GM21360 (cell line): ENCODE results near the gene PMFBP1.
A peak's percentile ranks its signal among the peaks of the same experiment; 100 is the strongest.

Experiments used
- ATAC-seq: cut with Tn5 transposase; IDR thresholded peaks from one replicate; pipeline ENCODE4 v1.9.1; 2021; ENCODE audit warnings: mild to moderate bottlenecking, moderate library complexity; ENCODE audit not compliant: unreplicated experiment

Gene PMFBP1

GRCh38 chr16:72172105-72173034 lies at the start of gene PMFBP1:
Gene PMFBP1, minus strand, starts transcription at chr16:72172155. Its CDS starts 947 bp downstream, at chr16:72171208.
- ATAC-seq = peak; percentile 99

- ATAC-seq = no peak
Observed at GRCh38 chr16:72221630-72222024, 49.7 kb upstream of the PMFBP1 start.

- ATAC-seq = no peak
Observed at GRCh38 chr16:72220875-72221629, 49.1 kb upstream of the PMFBP1 start.

GRCh38 chr16:72219282-72219681 lies 47.3 kb upstream of the PMFBP1 start:
- no peak for ATAC-seq

- no peak for ATAC-seq
Observed at GRCh38 chr16:72216767-72217166, 44.8 kb upstream of the PMFBP1 start.

- no peak for ATAC-seq
Observed at GRCh38 chr16:72214821-72215220, 42.9 kb upstream of the PMFBP1 start.

GRCh38 chr16:72211110-72211509 lies 39.2 kb upstream of the PMFBP1 start:
- ATAC-seq = no peak

- no peak for ATAC-seq
Observed at GRCh38 chr16:72210555-72210954, 38.6 kb upstream of the PMFBP1 start.

- no peak for ATAC-seq
Observed at GRCh38 chr16:72210072-72210471, 38.1 kb upstream of the PMFBP1 start.

GRCh38 chr16:72206299-72206698 lies 34.3 kb upstream of the PMFBP1 start:
- ATAC-seq = no peak

GRCh38 chr16:72203401-72203800 lies 31.4 kb upstream of the PMFBP1 start:
- peak; percentile 76 for ATAC-seq

- ATAC-seq = no peak
Observed at GRCh38 chr16:72202014-72202413, 30.1 kb upstream of the PMFBP1 start.

GRCh38 chr16:72201387-72201786 lies 29.4 kb upstream of the PMFBP1 start:
- no peak for ATAC-seq

- no peak for ATAC-seq
Observed at GRCh38 chr16:72199761-72200337, 27.9 kb upstream of the PMFBP1 start.

GRCh38 chr16:72198771-72199201 lies 26.8 kb upstream of the PMFBP1 start:
- ATAC-seq = no peak

GRCh38 chr16:72198021-72198711 lies 26.2 kb upstream of the PMFBP1 start:
- ATAC-seq = no peak

- no peak for ATAC-seq
Observed at GRCh38 chr16:72197545-72197944, 25.6 kb upstream of the PMFBP1 start.

GRCh38 chr16:72195609-72196008 lies 23.7 kb upstream of the PMFBP1 start:
- ATAC-seq = no peak

GRCh38 chr16:72191551-72191950 lies 19.6 kb upstream of the PMFBP1 start:
- no peak for ATAC-seq

- no peak for ATAC-seq
Observed at GRCh38 chr16:72189865-72190371, 18.0 kb upstream of the PMFBP1 start.

GRCh38 chr16:72188541-72188940 lies 16.6 kb upstream of the PMFBP1 start:
- ATAC-seq = no peak
